Activated CD4-positive, alpha-beta T cell treated with anti-CD3 and anti-CD28 coated beads, Interleukin-2, amount 10 ng/mL, durations not matched to agents 24 days and 14 days (primary cell): ENCODE data around the gene ANTXR1. TPM values are rescaled to one million over a fixed set of nuclear protein-coding genes. Genes with fewer than 3 reads are reported as not detected.

Experiments
- DNase-seq: peaks from one replicate; pipeline ENCODE4 v3.0.0; 2022
- H3K27ac Mint-ChIP-seq: one replicate; pipeline ENCODE4 v1.8.0; 2022; ENCODE audit warnings: mild to moderate bottlenecking, mixed read lengths
- H3K27me3 Mint-ChIP-seq: one replicate; pipeline ENCODE4 v1.8.0; 2022; ENCODE audit warnings: mixed read lengths
- H3K36me3 Mint-ChIP-seq: one replicate; pipeline ENCODE4 v1.8.0; 2022; ENCODE audit warnings: low read depth, mild to moderate bottlenecking, mixed read lengths
- H3K4me1 Mint-ChIP-seq: one replicate; pipeline ENCODE4 v1.8.0; 2021; ENCODE audit warnings: mixed read lengths
- H3K4me3 Mint-ChIP-seq: one replicate; pipeline ENCODE4 v1.8.0; 2022; ENCODE audit warnings: mild to moderate bottlenecking, moderate library complexity, mixed read lengths
- H3K9me3 Mint-ChIP-seq: one replicate; pipeline ENCODE4 v1.8.0; 2021; ENCODE audit warnings: mixed read lengths
- intact Hi-C: fragments of 100-400 bp; cut with micrococcal nuclease; formaldehyde crosslinking; loops from one replicate; pipeline ENCODE4 v1.15.1; 2023
- total RNA-seq: library from RNA; stranded (reverse); gene quantifications from 2 replicates; pipeline ENCODE4 v1.2.3, GENCODE V29; 2022

The ANTXR1 gene
- total RNA-seq, 1 donor from 2014 or later, result not detected

DNA sequence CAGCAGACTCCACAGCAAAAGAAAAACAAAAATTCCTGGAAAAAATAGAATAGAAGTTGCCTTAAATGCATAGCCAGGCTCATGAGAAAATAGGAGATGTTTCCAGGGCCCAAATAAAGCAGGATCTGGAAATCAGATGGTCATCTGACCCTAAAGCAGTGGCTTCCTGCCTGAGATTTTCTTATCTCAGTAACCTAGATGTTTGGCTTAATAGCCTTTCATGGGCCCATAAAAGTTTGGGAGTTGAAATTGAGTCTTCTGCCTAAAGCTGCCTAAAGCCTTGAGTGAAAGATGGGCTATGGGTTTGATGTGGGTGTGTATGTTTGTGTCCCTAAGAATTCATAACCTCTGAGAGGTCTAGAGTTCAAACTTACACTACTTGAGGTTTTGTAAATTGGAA lies 149.1 kb downstream of the ANTXR1 start:
- H3K36me3 Mint-ChIP-seq, result no peaks in the 10 kb centered on the region

DNA sequence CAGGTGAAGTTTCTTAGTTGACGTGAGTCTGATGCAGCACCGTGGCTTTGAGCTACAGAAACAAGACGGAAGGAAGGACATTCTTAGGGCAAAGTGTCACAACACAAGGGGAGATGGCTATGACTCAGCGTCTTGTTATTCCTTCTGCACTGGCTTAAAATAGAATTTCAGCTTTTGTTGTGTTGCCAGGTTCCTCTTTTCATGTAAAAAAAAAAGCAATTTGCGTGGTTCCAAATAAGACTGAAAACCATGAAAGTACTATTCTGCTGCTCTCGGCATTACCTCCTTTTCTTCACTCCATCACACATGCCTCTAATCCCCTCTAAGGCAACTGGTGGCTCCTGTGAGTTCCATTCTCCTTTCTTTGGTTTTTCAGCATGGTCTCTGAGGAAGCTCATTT lies 150.1 kb downstream of the ANTXR1 start:
- Mint-ChIP-seq H3K9me3 (no peaks in the 10 kb centered on the region), H3K4me1 (no peaks in the 10 kb centered on the region), H3K36me3 (no peaks in the 10 kb centered on the region), H3K27ac (no peak overlapping the region), H3K4me3 (no peak overlapping the region), H3K27me3 (peaks cover 13% of the 10 kb centered on the region)
- intact Hi-C loops, result no loop called here
- DNase-seq, result no peak

More for the DNA sequence above, 149.1 kb downstream of the ANTXR1 start:
- DNase-seq, result no peak
- Mint-ChIP-seq H3K9me3 (no peaks in the 10 kb centered on the region), H3K27ac (no peak overlapping the region), H3K4me3 (no peak overlapping the region), H3K27me3 (peaks cover 13% of the 10 kb centered on the region), H3K4me1 (no peaks in the 10 kb centered on the region)
- intact Hi-C loops, result no loop called here

DNA sequence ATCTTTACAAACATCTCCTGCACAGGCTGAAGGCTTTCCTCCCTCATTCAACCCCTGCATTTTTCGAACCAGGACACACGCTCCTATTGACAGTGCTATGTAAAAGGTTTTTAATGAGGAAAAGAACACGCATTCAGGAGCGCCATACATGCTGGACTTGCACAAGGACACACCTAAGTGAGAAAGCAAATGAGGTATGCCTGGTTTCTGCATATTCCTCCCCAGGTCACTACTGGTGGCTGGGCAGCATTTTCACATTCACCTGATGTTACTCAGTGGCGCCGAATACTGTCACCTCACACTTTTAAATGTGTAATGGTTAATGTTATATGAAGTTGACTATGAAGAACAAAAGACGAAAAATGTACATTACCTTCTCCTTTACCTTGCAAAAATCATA lies 150.6 kb downstream of the ANTXR1 start:
- no peak overlapping the region for H3K4me3 Mint-ChIP-seq
- no peaks in the 10 kb centered on the region for H3K9me3 Mint-ChIP-seq
- intact Hi-C loops, result no loop called here
- peaks cover 13% of the 10 kb centered on the region for H3K27me3 Mint-ChIP-seq
- no peak overlapping the region for H3K27ac Mint-ChIP-seq
- DNase-seq, result no peak
- no peaks in the 10 kb centered on the region for H3K36me3 Mint-ChIP-seq
- no peaks in the 10 kb centered on the region for H3K4me1 Mint-ChIP-seq

DNA sequence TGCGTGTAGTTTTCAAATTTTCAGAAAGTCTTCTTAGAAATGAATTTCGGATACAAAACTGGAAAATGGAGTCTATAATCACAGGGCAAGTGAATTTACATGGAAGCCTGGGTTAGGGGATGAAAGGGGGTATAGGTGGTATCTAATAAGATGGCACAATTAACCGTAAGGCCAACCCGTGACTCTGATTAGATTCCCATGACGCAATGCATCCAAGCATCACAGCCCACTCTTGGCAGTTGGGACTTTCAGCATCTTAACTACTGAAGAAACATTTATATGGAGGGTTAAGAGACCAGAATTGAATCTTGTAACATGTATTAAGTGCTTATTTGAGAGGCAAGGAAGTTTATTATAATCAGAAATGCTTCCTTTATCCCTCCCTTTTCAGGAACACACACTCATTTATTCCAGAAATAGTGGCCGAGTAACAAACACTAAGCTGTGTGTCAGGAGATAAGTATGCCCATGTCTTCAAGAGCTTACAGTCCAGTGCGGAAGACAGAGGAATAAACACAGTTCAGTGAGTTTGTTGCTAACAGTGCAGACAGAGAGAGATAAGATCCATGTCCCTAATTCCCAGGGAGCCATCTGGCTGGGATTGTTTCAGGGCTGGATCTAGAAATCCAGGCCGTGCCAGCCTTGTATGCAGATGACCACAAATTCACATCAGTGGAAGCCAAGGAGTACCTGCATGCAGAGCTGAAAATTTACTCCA lies 151.2 kb downstream of the ANTXR1 start:
- no peaks in the 10 kb centered on the region for H3K9me3 Mint-ChIP-seq
- H3K36me3 Mint-ChIP-seq, result no peaks in the 10 kb centered on the region
- peaks cover 13% of the 10 kb centered on the region for H3K27me3 Mint-ChIP-seq
- H3K4me3 Mint-ChIP-seq, result no peak overlapping the region
- H3K27ac Mint-ChIP-seq, result no peak overlapping the region
- H3K4me1 Mint-ChIP-seq, result no peaks in the 10 kb centered on the region
- intact Hi-C loops, result no loop called here
- DNase-seq, result no peak

DNA sequence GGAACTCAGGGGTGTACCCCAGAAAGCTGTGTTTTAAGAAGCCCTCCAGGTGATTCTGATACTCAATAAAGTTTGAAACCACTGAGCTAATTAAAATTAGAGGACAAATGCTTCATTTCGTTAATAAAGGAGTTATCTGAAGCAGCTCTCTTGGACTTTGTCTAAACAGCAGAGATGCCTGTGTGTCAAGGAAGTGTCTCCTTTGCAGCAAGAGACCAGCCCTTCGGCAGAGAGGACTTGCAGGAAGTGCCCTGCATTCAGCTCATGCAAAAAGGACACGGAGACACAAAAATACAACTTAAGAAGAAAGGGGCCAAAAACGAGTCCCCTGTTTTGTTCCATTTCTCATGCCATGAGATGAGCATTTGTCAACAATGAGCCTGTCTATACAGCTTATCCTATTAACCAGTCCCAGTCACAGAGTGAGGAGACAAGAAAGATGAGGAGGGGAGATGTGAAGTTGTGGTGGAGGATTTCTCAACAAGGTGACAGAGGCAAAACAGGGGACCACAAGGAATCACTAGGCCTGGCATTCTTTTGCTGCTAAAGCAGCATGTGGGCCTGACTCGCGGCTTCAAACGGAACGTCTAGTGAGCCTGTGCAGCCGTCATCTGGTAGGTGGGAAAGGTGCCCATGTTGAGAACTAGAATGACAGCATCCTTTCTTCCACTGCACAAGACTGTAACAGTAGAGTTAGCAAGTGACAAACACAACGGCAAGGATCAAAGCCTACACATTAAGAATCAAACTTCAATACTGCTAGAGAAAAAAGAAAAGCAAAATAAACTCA lies 152.3 kb downstream of the ANTXR1 start:
- H3K36me3 Mint-ChIP-seq, result no peaks in the 10 kb centered on the region
- H3K27me3 Mint-ChIP-seq, result peaks cover 17% of the 10 kb centered on the region
- DNase-seq, result no peak

DNA sequence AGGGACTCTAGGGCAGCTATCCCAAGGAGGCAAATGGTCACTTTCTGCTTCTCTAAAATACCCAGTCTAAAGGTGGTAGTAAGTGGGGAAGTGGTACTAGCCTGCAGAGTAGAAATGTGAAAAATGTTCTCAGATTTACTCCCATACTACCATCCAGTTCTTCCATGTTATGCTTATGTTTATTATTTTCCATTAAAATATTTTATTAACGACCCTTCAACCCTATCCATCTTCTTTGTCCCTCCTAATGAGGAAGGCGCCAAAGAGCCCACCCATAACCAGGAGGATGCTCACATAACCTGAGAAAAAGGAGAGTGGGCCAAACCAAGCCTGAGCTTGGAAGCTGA lies 153.5 kb downstream of the ANTXR1 start:
- Mint-ChIP-seq H3K36me3 (no peaks in the 10 kb centered on the region), H3K27ac (no peak overlapping the region), H3K9me3 (no peaks in the 10 kb centered on the region), H3K27me3 (peaks cover 21% of the 10 kb centered on the region), H3K4me3 (no peak overlapping the region), H3K4me1 (no peaks in the 10 kb centered on the region)
- intact Hi-C loops, result no loop called here
- no peak for DNase-seq

More for the DNA sequence above, 152.3 kb downstream of the ANTXR1 start:
- Mint-ChIP-seq H3K27ac (no peak overlapping the region), H3K4me3 (no peak overlapping the region), H3K9me3 (no peaks in the 10 kb centered on the region), H3K4me1 (no peaks in the 10 kb centered on the region)
- intact Hi-C loops, result no loop called here

DNA sequence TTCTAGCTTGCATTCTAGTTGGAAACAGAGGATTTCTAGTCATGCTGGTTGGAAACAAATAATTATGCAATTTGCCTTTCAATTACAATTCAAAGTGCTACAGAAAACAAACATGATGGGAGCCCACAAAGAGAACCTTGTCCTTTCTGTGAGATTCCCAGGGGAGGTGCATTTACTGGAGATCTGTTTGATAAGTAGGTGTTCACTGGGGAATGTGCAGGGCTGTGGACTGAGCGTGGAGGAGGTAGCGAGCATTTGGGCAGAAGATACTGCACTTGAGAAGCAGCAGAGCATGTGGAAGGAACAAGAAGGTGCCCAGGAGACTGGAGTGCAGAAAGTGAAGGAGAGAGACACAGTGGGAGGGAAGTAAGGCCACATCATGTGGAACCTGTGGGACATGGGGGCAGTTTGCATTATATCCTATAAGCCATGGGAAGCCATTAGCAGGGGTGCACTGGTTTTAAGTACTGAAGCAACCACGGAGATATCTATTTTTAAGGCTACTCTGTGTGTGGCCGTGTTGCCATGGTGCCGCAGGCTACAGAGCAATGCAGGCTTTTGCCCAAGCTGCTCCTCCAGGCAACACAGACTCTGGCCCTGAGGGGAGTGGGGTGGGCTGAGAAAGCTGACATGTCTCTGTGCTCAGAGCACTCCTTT lies 154.0 kb downstream of the ANTXR1 start:
- no peaks in the 10 kb centered on the region for H3K36me3 Mint-ChIP-seq
- no peak for DNase-seq
- no peak overlapping the region for H3K27ac Mint-ChIP-seq
- H3K27me3 Mint-ChIP-seq, result peaks cover 21% of the 10 kb centered on the region
- no peak overlapping the region for H3K4me3 Mint-ChIP-seq
- no peaks in the 10 kb centered on the region for H3K4me1 Mint-ChIP-seq
- intact Hi-C loops, result no loop called here
- no peaks in the 10 kb centered on the region for H3K9me3 Mint-ChIP-seq

DNA sequence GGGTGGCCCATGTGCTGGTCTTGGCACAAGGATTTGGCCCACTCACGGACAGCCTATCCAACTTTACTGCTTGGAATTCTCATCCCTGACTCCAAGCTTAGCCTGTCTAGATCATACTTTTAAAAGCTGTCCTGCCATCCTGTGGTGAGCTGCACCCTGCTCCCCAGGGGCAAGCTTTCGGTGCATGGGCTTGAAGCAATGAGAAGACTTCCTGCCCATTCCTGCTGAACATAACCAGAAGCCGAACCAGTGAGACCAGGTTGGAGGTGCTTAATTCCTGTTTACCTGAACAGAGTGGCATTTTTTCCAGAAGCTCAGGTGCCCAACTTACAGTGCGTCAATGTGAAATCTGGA lies 154.5 kb downstream of the ANTXR1 start:
- peaks cover 23% of the 10 kb centered on the region for H3K27me3 Mint-ChIP-seq
- no peaks in the 10 kb centered on the region for H3K36me3 Mint-ChIP-seq
- no peak for DNase-seq
- no peaks in the 10 kb centered on the region for H3K9me3 Mint-ChIP-seq
- intact Hi-C loops, result no loop called here
- no peak overlapping the region for H3K4me3 Mint-ChIP-seq
- H3K4me1 Mint-ChIP-seq, result no peaks in the 10 kb centered on the region
- no peak overlapping the region for H3K27ac Mint-ChIP-seq

DNA sequence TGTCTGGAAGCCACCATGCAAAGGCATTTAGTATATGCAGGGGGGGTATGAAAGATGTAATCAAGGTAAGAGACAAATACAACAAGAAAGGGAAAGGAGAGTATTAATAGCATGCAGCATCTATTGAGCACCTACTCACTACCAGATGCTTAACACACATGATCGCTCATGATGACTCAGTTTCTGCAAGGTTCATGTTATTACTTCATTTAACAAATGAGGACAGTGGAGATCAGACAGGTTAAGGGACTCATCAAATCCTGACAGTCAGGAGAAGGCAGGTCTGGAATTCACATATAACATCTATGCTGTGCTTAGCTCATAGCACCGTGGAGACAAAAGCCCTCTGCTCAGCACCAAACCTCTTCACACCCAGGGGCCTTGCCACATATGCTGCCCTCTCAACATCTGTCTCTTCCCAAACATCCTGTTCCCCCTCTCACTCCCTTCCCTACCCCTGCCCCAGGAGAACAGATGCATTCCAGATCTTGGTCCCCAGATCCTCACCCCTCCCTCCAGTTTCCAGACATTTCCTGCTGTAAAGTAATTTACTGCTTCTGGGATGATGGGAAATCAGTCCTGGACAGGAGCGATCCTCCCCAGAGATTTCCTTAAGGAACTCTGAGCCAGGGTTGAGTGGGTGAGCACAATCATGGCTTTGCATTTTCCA lies 155.3 kb downstream of the ANTXR1 start:
- H3K27ac Mint-ChIP-seq, result no peak overlapping the region
- no peak overlapping the region for H3K4me3 Mint-ChIP-seq
- H3K36me3 Mint-ChIP-seq, result no peaks in the 10 kb centered on the region
- H3K27me3 Mint-ChIP-seq, result peaks cover 24% of the 10 kb centered on the region
- H3K9me3 Mint-ChIP-seq, result no peaks in the 10 kb centered on the region
- no peak for DNase-seq
- intact Hi-C loops, result no loop called here
- H3K4me1 Mint-ChIP-seq, result no peaks in the 10 kb centered on the region

DNA sequence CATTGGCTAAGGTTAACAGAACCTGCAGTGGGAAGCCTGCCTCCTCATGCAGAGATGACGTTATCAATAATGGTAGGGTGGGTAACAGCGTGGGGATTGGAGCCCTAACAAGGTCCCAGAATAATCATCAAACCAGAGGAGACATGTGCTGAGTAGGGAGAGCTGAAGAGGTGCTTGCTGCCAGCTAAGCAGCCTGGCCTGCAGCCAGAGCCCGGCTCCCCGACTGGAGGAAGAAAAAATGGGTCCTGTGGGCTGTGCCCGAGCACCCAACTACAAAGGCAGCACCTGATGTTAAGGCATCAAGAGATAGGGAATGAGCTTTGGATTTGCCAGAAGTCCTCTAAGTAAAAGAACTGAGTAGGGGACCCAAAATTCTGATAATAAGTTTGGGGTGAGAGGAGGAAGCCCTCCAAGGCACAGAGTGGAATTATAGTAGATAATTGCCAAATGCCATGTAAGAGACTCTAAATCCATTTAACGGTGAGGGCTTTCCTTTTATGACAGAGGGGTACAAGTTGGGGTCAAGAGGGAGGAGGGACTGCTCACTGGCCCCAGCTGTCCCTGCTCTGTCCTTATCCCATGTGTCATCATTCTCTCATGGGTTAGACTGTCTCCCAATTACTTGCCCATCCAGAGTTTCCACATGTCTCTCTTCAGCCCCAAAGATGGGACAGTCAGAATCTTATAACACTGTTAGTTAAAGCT lies 156.1 kb downstream of the ANTXR1 start:
- no peak for DNase-seq
- no peak overlapping the region for H3K4me3 Mint-ChIP-seq
- H3K27me3 Mint-ChIP-seq, result peaks cover 26% of the 10 kb centered on the region
- H3K9me3 Mint-ChIP-seq, result no peaks in the 10 kb centered on the region
- intact Hi-C loops, result no loop called here
- no peaks in the 10 kb centered on the region for H3K4me1 Mint-ChIP-seq
- no peaks in the 10 kb centered on the region for H3K36me3 Mint-ChIP-seq
- H3K27ac Mint-ChIP-seq, result no peak overlapping the region

DNA sequence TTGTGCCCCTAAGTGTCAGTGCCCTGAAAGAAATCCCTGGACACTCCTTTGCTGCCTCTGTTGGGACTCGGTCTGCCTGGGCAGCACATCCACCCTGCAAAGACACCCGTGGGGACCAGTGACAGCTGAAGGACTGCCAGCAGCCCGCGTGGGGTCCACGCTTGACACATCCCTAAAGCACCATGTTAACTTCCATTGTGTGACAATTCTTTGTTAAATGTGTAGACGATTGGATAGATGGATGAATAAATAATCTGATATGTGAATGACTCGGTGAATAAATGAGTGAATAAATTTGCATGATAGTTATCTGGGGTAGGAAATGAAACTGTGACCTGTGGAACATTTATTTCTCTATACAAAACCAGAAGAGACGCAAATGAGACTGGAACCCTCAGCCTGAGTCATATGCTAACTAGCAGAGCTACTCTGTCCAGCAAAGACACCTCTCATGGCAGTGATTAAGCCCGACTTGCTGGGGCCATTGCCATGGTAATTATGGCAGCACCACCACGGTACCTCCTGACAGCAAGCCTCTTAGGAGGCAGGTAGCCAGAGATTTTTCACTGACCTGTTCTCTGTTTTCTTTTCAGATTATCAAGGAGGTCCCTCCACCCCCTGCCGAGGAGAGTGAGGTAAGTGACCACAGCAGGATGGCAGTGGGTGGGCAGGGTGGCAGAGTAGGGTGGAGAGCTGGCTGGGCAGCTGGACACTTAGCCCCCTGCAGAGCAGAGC lies 156.8 kb downstream of the ANTXR1 start:
- no peak overlapping the region for H3K27ac Mint-ChIP-seq
- H3K4me3 Mint-ChIP-seq, result no peak overlapping the region
- H3K27me3 Mint-ChIP-seq, result peaks cover 23% of the 10 kb centered on the region
- no peak for DNase-seq
- H3K4me1 Mint-ChIP-seq, result no peaks in the 10 kb centered on the region
- no peaks in the 10 kb centered on the region for H3K9me3 Mint-ChIP-seq
- intact Hi-C loops, result no loop called here
- H3K36me3 Mint-ChIP-seq, result no peaks in the 10 kb centered on the region

DNA sequence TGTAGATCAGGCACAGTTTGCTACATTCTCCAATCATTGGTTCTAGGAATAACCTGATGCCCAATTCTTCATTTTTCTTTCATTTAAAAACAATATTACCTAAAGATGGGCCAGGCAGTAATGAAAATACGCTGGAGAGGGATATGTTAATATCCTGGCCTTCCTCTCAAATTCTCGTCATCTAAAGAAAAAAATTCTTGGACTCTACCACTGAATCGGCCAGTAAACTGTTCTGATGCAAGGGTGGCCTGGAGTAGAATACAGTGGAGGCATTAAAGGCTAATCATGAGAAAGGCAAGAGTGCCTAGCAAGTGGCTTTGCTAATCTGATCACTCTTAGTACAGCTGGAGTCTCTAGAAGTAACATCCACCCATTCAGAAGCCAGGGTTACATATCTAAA lies 157.7 kb downstream of the ANTXR1 start:
- Mint-ChIP-seq H3K27me3 (peaks cover 23% of the 10 kb centered on the region), H3K36me3 (no peaks in the 10 kb centered on the region)

More for the DNA sequence above, 157.7 kb downstream of the ANTXR1 start:
- intact Hi-C loops, result no loop called here
- Mint-ChIP-seq H3K27ac (no peak overlapping the region), H3K9me3 (no peaks in the 10 kb centered on the region), H3K4me1 (no peaks in the 10 kb centered on the region), H3K4me3 (no peak overlapping the region)
- no peak for DNase-seq
